Glutamatergic neuron (in vitro differentiated cells): ENCODE measurements around the gene IRGC. TPM values are rescaled to one million over a fixed set of nuclear protein-coding genes. Genes with fewer than 3 reads are reported as not detected.

Experiments
- DNase-seq: peaks from one replicate; pipeline ENCODE4 v3.0.0; 2022
- H3K27ac Mint-ChIP-seq: one replicate; pipeline ENCODE4 v1.8.0; 2020; ENCODE audit warnings: mild to moderate bottlenecking, mixed read lengths, inconsistent platforms; ENCODE audit not compliant: unreplicated experiment
- H3K27me3 Mint-ChIP-seq: one replicate; pipeline ENCODE4 v1.8.0; 2020; ENCODE audit warnings: mild to moderate bottlenecking, moderate library complexity, mixed read lengths, inconsistent platforms; ENCODE audit not compliant: unreplicated experiment
- H3K36me3 Mint-ChIP-seq: one replicate; pipeline ENCODE4 v1.8.0; 2020; ENCODE audit warnings: mild to moderate bottlenecking, mixed read lengths, inconsistent platforms; ENCODE audit not compliant: unreplicated experiment
- H3K4me1 Mint-ChIP-seq: one replicate; pipeline ENCODE4 v1.8.0; 2020; ENCODE audit warnings: mild to moderate bottlenecking, low read depth, mixed read lengths, inconsistent platforms; ENCODE audit not compliant: unreplicated experiment
- H3K4me3 Mint-ChIP-seq: one replicate; pipeline ENCODE4 v1.8.0; 2020; ENCODE audit warnings: mild to moderate bottlenecking, mixed read lengths, inconsistent platforms; ENCODE audit not compliant: unreplicated experiment
- H3K9me3 Mint-ChIP-seq: one replicate; pipeline ENCODE4 v1.8.0; 2020; ENCODE audit warnings: mild to moderate bottlenecking, moderate library complexity, mixed read lengths, inconsistent platforms; ENCODE audit not compliant: unreplicated experiment
- total RNA-seq: library from RNA; stranded (reverse); fragmentation: NEBNext Ultra II Directional; extraction: Animal tissue kit (Norgen Biotek cat#: 25700); gene quantifications from one replicate; pipeline ENCODE4 v1.2.1, GENCODE V29; 2021; ENCODE audit not compliant: unreplicated experiment
- TF ChIP-seq, protein P1 (sequence below): fragments of 200-600 bp; sonication (generic); IDR thresholded peaks from one replicate; pipeline ENCODE4 v1.5.0; 2021; ENCODE audit not compliant: partially characterized antibody, unreplicated experiment

IRGC gene
- total RNA-seq, 1 donor from 2014 or later, result not detected

DNA sequence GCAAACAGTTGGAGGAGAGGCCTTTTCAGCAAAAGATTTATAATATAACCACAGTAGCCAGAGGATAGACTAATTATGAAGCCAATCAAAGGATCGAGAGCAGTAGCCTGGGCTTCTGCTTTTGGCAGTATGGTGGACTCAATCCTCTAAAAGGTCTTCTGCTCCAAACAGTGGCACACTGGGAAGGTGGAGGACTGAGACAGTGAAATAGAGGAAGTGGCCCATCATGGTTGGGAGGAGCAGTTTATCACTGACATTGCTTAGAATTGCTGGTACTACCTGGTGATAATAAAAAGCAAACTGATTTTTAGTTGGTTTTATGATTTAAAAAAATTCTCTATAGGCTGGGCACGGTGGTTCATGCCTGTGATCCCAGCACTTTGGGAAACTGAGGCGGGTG lies 25.0 kb upstream of the IRGC start:
- Mint-ChIP-seq H3K4me3 (no peak overlapping the region), H3K9me3 (peaks cover 9% of the 10 kb centered on the region), H3K27me3 (no peaks in the 10 kb centered on the region), H3K36me3 (no peaks in the 10 kb centered on the region), H3K4me1 (no peaks in the 10 kb centered on the region), H3K27ac (no peak overlapping the region)
- TF ChIP-seq, protein P1, sequence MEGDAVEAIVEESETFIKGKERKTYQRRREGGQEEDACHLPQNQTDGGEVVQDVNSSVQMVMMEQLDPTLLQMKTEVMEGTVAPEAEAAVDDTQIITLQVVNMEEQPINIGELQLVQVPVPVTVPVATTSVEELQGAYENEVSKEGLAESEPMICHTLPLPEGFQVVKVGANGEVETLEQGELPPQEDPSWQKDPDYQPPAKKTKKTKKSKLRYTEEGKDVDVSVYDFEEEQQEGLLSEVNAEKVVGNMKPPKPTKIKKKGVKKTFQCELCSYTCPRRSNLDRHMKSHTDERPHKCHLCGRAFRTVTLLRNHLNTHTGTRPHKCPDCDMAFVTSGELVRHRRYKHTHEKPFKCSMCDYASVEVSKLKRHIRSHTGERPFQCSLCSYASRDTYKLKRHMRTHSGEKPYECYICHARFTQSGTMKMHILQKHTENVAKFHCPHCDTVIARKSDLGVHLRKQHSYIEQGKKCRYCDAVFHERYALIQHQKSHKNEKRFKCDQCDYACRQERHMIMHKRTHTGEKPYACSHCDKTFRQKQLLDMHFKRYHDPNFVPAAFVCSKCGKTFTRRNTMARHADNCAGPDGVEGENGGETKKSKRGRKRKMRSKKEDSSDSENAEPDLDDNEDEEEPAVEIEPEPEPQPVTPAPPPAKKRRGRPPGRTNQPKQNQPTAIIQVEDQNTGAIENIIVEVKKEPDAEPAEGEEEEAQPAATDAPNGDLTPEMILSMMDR, result no peak
- no peak for DNase-seq

DNA sequence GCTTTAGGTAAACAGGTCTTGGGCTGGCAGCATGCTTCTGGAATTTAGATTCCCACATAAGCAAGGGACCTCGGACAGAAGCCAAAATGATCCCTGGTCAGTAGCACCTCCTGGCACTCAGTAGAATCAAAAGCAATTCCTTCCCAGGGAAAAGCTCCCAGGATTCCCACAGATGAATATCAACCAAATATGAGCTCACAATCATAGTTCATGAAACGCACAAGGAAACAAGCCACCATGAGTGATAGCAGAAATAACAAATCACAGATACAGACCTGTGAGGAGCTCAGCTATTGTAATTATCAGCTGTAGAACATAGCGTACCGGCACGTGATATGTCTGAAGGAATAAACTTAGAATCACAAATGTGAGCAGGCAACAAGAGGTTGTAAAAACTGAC lies 24.1 kb upstream of the IRGC start:
- Mint-ChIP-seq H3K36me3 (no peaks in the 10 kb centered on the region), H3K4me1 (no peaks in the 10 kb centered on the region), H3K27me3 (no peaks in the 10 kb centered on the region), H3K9me3 (peaks cover 9% of the 10 kb centered on the region), H3K27ac (no peak overlapping the region), H3K4me3 (no peak overlapping the region)
- no peak for DNase-seq
- TF ChIP-seq, protein P1, result no peak

DNA sequence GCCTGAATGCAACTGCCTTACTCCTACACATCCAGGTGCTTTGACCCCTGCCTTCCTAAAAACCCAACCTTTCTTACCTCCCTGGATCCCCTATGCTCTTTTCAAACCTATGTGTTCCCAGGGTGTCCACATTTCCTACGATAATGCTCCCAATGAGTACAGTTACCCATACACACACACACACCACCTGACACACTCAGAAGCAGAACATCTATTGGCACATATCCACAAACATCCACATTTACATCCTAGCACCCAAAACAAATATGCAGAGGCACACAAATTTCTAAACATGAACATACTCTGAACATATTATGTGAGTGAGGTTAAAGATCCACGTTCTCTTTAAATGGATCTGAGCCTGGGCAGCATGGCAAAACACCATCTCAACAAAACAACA lies 23.5 kb upstream of the IRGC start:
- Mint-ChIP-seq H3K27me3 (no peaks in the 10 kb centered on the region), H3K9me3 (peaks cover 5% of the 10 kb centered on the region), H3K4me1 (no peaks in the 10 kb centered on the region), H3K36me3 (no peaks in the 10 kb centered on the region), H3K27ac (no peak overlapping the region), H3K4me3 (no peak overlapping the region)
- DNase-seq, result no peak
- TF ChIP-seq, protein P1, result no peak

DNA sequence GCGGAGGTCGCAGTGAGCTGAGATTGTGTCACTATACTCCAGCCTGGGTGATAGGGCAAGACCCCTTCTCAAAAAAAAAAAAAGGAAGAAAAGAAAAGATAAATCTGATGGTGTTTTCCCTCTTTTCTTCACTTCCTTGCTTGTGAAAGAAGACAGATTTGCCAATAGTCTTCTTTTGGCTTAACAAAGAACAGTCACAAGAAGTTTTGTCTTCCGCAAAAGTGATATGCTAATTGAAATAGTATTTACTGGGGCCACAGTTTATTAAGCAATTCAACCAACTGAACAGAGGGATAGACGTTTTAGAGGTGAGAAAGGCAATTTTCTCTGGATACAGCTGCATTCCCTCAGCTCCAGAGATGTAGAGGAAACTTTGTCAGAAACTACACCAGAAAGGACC lies 23.0 kb upstream of the IRGC start:
- Mint-ChIP-seq H3K36me3 (no peaks in the 10 kb centered on the region), H3K9me3 (peaks cover 5% of the 10 kb centered on the region), H3K4me3 (no peak overlapping the region), H3K27me3 (no peaks in the 10 kb centered on the region), H3K4me1 (no peaks in the 10 kb centered on the region), H3K27ac (no peak overlapping the region)
- no peak for DNase-seq
- TF ChIP-seq, protein P1, result no peak

DNA sequence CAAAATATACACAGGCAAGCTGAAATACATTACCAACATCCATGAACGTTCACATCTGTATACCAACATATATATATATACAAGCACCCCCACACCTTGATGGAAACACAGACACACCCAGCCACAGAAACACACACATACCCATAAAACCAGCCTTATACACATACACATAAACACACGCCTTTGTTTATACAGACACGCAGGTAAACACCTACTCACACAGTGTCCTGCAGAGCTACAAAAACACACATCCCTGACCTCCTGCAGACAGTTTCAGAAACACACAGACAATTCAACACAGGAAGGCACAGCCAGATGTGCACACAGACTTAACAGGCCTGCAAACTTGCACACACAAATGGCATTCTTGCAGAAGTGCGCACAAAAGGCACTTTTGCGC lies 21.3 kb upstream of the IRGC start:
- no peaks in the 10 kb centered on the region for H3K4me1 Mint-ChIP-seq
- no peak overlapping the region for H3K4me3 Mint-ChIP-seq
- no peak for DNase-seq
- H3K27ac Mint-ChIP-seq, result no peak overlapping the region
- H3K9me3 Mint-ChIP-seq, result peaks cover 7% of the 10 kb centered on the region
- TF ChIP-seq, protein P1, result no peak
- no peaks in the 10 kb centered on the region for H3K36me3 Mint-ChIP-seq
- H3K27me3 Mint-ChIP-seq, result peaks cover 3% of the 10 kb centered on the region
